ENCODE data around the gene BRPF3.

Gene BRPF3

GRCh38 chr6:36196113-36196879 lies at the start of gene BRPF3:
Gene BRPF3 (plus strand): TSS chr6:36196744. CDS start chr6:36200323, 3,579 bp downstream.
- peak; percentile 86 for DNase-seq

- DNase-seq = no peak
Observed at GRCh38 chr6:36147294-36147693, 49.2 kb upstream of the BRPF3 start.

- no peak for DNase-seq
Observed at GRCh38 chr6:36149476-36149875, 47.1 kb upstream of the BRPF3 start.

- no peak for DNase-seq
Observed at GRCh38 chr6:36150283-36150682, 46.3 kb upstream of the BRPF3 start.

GRCh38 chr6:36154286-36154685 lies 42.3 kb upstream of the BRPF3 start:
- DNase-seq = peak; percentile 13

- DNase-seq = no peak
Observed at GRCh38 chr6:36155662-36156061, 40.9 kb upstream of the BRPF3 start.

- DNase-seq = no peak
Observed at GRCh38 chr6:36160147-36160760, 36.3 kb upstream of the BRPF3 start.

- no peak for DNase-seq
Observed at GRCh38 chr6:36169023-36170007, 27.2 kb upstream of the BRPF3 start.

- DNase-seq = no peak
Observed at GRCh38 chr6:36170704-36171103, 25.8 kb upstream of the BRPF3 start.

GRCh38 chr6:36171573-36171972 lies 25.0 kb upstream of the BRPF3 start:
- DNase-seq = no peak

- DNase-seq = no peak
Observed at GRCh38 chr6:36177166-36177565, 19.4 kb upstream of the BRPF3 start.

GRCh38 chr6:36178544-36178943 lies 18.0 kb upstream of the BRPF3 start:
- DNase-seq = no peak

- no peak for DNase-seq
Observed at GRCh38 chr6:36180126-36180525, 16.4 kb upstream of the BRPF3 start.

GRCh38 chr6:36184311-36184710 lies 12.2 kb upstream of the BRPF3 start:
- no peak for DNase-seq

GRCh38 chr6:36186199-36186598 lies 10.3 kb upstream of the BRPF3 start:
- DNase-seq = no peak

GRCh38 chr6:36187446-36187845 lies 9.1 kb upstream of the BRPF3 start:
- no peak for DNase-seq

- no peak for DNase-seq
Observed at GRCh38 chr6:36195471-36196112, 952 bp upstream of the BRPF3 start.

GRCh38 chr6:36196880-36197548 lies 470 bp downstream of the BRPF3 start:
- peak; percentile 97 for DNase-seq

GRCh38 chr6:36197739-36198221 lies 1.2 kb downstream of the BRPF3 start:
- no peak for DNase-seq

GRCh38 chr6:36198986-36199385 lies 2.4 kb downstream of the BRPF3 start:
- no peak for DNase-seq

GRCh38 chr6:36200154-36200891 lies 3.8 kb downstream of the BRPF3 start:
- no peak for DNase-seq
